GM19452 (cell line): ENCODE measurements around the gene LINGO1.

Experiments used
- ATAC-seq: cut with Tn5 transposase; IDR thresholded peaks from one replicate; pipeline ENCODE4 v1.9.1; 2021; ENCODE audit not compliant: unreplicated experiment

Gene LINGO1

GRCh38 chr15:77632534-77633133 lies at the start of gene LINGO1:
TSS of gene LINGO1 (minus strand) at chr15:77632912. CDS start at chr15:77632315, 597 bp downstream.
- no peak for ATAC-seq

- no peak for ATAC-seq
Observed at GRCh38 chr15:77681362-77681761, 48.6 kb upstream of the LINGO1 start.

GRCh38 chr15:77676569-77677375 lies 44.1 kb upstream of the LINGO1 start:
- ATAC-seq: no peak

- ATAC-seq: no peak
Observed at GRCh38 chr15:77675806-77676415, 43.2 kb upstream of the LINGO1 start.

GRCh38 chr15:77674327-77674726 lies 41.6 kb upstream of the LINGO1 start:
- no peak for ATAC-seq

- ATAC-seq: no peak
Observed at GRCh38 chr15:77673866-77674265, 41.2 kb upstream of the LINGO1 start.

- no peak for ATAC-seq
Observed at GRCh38 chr15:77672135-77672534, 39.4 kb upstream of the LINGO1 start.

- no peak for ATAC-seq
Observed at GRCh38 chr15:77671362-77672056, 38.8 kb upstream of the LINGO1 start.

- no peak for ATAC-seq
Observed at GRCh38 chr15:77670558-77671361, 38.0 kb upstream of the LINGO1 start.

- no peak for ATAC-seq
Observed at GRCh38 chr15:77669896-77670295, 37.2 kb upstream of the LINGO1 start.

GRCh38 chr15:77667338-77668234 lies 34.9 kb upstream of the LINGO1 start:
- no peak for ATAC-seq

GRCh38 chr15:77666296-77666660 lies 33.6 kb upstream of the LINGO1 start:
- no peak for ATAC-seq

GRCh38 chr15:77665530-77666295 lies 33.0 kb upstream of the LINGO1 start:
- ATAC-seq: no peak

GRCh38 chr15:77664428-77664827 lies 31.7 kb upstream of the LINGO1 start:
- ATAC-seq: no peak

- no peak for ATAC-seq
Observed at GRCh38 chr15:77663256-77663655, 30.5 kb upstream of the LINGO1 start.

- ATAC-seq: no peak
Observed at GRCh38 chr15:77659350-77660321, 26.9 kb upstream of the LINGO1 start.

GRCh38 chr15:77658304-77658703 lies 25.6 kb upstream of the LINGO1 start:
- ATAC-seq: no peak
